Tibial artery (tissue), 4 donors: Measurements from ENCODE around the gene PRSS23.

Experiments used
- DNase-seq, 2 donors: peaks; one replicate each; pipeline ENCODE4 v3.0.0-alpha.2; 2019
- H3K27ac ChIP-seq, 2 donors: fragments of 200-600 bp; sonication (generic) in 1 of 2; 1 replicate in 1 of 2; 2 replicates in 1 of 2; pipeline ENCODE4 v1.5.1; 2018 to 2019; ENCODE audit warnings: mild to moderate bottlenecking in 1 of 2
- H3K27me3 ChIP-seq, 2 donors: fragments of 200-600 bp; sonication (generic) in 1 of 2; one replicate each; pipeline versions ENCODE4 v1.5.1 to v1.6.0; 2016 to 2019
- H3K36me3 ChIP-seq, 3 donors: fragments of 200-600 bp; sonication (generic) in 2 of 3; one replicate each; pipeline ENCODE4 v1.5.1; 2016 to 2019; ENCODE audit warnings: mild to moderate bottlenecking in 2 of 3
- H3K4me1 ChIP-seq, 4 donors: fragments of 200-600 bp; sonication (generic) in 2 of 4; 1 replicate in 3 of 4; 2 replicates in 1 of 4; pipeline ENCODE4 v1.5.1; 2016 to 2019
- H3K4me3 ChIP-seq, 2 donors: fragments of 200-600 bp; sonication (generic) in 1 of 2; 1 replicate in 1 of 2; 2 replicates in 1 of 2; pipeline ENCODE4 v1.5.1; 2018 to 2019; ENCODE audit warnings: mild to moderate bottlenecking in 2 of 2
- H3K9me3 ChIP-seq, 3 donors: fragments of 200-600 bp; sonication (generic) in 1 of 3; one replicate each; pipeline ENCODE4 v1.5.1; 2016 to 2019
- intact Hi-C: fragments of 100-400 bp; cut with DNase I; formaldehyde crosslinking; loops from one replicate; pipeline ENCODE4 v1.15.0; 2023; ENCODE audit warnings: low total_unique reads
- TF ChIP-seq, protein P1 (sequence below), 2 experiments: fragments of 200-600 bp in 1 of 2; fragments of 450-650 bp in 1 of 2; IDR thresholded peaks; one replicate each; pipeline ENCODE4 v1.5.1; 2017 to 2019; ENCODE audit warnings: antibody characterized with exemption in 2 of 2, mild to moderate bottlenecking in 1 of 2, moderate library complexity in 1 of 2

The PRSS23 gene

DNA sequence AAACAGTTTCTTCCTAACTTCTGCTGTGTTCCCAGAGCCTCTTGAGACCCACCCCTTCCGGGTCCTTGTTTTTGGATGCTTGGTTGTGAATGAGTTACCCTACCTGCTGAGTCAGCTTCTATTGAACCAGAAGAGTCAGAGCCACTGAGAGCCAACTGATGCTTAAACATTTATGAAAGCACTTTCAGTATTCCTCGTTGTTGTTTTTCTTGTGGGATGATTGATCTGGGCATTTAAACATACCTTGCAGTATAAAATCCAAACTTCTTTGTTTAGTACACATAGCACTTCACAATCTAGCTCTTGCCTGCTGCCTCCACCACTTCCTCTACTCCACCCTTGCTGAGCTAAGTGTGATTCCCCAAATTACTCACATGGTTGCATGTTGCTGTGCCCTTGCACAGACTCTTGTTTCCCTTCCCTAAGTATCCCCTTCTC is 5.5 kb downstream of the PRSS23 start:
- DNase-seq = no peak
- Histone ChIP-seq H3K36me3 (peaks cover 7 to 12% (median 12%) of the 10 kb centered on the region in 3 donors), H3K4me1 (peaks cover 0 to 88% (median 39%) of the 10 kb centered on the region in 4 donors), H3K9me3 (no peaks in the 10 kb centered on the region), H3K27ac (peak overlapping the region; percentile 87 to 92), H3K27me3 (no peaks in the 10 kb centered on the region), H3K4me3 (no peak overlapping the region)
- TF ChIP-seq, protein P1, sequence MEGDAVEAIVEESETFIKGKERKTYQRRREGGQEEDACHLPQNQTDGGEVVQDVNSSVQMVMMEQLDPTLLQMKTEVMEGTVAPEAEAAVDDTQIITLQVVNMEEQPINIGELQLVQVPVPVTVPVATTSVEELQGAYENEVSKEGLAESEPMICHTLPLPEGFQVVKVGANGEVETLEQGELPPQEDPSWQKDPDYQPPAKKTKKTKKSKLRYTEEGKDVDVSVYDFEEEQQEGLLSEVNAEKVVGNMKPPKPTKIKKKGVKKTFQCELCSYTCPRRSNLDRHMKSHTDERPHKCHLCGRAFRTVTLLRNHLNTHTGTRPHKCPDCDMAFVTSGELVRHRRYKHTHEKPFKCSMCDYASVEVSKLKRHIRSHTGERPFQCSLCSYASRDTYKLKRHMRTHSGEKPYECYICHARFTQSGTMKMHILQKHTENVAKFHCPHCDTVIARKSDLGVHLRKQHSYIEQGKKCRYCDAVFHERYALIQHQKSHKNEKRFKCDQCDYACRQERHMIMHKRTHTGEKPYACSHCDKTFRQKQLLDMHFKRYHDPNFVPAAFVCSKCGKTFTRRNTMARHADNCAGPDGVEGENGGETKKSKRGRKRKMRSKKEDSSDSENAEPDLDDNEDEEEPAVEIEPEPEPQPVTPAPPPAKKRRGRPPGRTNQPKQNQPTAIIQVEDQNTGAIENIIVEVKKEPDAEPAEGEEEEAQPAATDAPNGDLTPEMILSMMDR (IDR thresholded peaks at IDR 0.05) = no peak
- intact Hi-C loops = no loop called here

DNA sequence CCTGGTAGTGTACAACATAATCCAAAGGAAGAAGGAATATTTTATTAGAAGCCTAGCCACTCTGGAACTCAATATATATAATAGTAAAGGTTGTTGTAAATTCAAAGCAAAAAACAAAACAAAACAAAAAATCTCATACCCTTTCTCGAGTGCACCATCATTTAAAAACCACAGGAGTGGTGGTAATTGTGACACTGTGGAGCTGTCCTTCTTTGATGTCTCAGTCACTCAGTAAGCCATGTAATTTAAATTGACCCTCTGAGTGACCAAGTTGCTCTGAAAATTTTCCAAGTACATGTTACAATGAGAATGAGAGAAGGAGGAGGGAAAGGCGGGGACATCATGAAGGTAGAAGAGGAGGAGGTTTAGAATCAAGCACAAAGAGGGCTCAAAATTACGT is 6.6 kb downstream of the PRSS23 start:
- Histone ChIP-seq H3K27ac (peak overlapping the region; percentile 87 to 92), H3K27me3 (no peaks in the 10 kb centered on the region), H3K9me3 (no peaks in the 10 kb centered on the region), H3K4me3 (no peak overlapping the region), H3K4me1 (peaks cover 0 to 98% (median 41%) of the 10 kb centered on the region in 4 donors), H3K36me3 (peaks cover 7 to 12% (median 12%) of the 10 kb centered on the region in 3 donors)
- no peak for DNase-seq
- TF ChIP-seq, protein P1 (IDR thresholded peaks at IDR 0.05) = no peak
- intact Hi-C loops = no loop called here

DNA sequence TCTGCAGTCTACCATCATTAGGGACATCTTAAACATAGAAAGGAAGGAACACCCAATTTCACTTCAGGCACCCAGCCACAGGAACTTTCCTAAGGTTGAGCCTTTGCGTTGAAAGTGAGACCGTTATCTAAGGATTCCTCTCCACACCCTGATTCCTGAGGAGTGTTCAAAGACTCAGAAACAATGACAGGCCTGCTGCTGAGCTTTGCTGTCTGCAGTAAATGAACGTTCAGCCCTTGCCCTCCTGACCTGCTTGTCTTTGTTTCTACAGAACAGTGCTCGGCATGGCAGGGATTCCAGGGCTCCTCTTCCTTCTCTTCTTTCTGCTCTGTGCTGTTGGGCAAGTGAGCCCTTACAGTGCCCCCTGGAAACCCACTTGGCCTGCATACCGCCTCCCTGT is 7.0 kb downstream of the PRSS23 start:
- H3K36me3 ChIP-seq = peaks cover 7 to 12% (median 12%) of the 10 kb centered on the region in 3 donors
- TF ChIP-seq, protein P1 (IDR thresholded peaks at IDR 0.05) = no peak
- no peaks in the 10 kb centered on the region for H3K9me3 ChIP-seq
- H3K27me3 ChIP-seq = no peaks in the 10 kb centered on the region
- intact Hi-C loops = no loop called here
- peaks cover 0 to 99% (median 46%) of the 10 kb centered on the region in 4 donors for H3K4me1 ChIP-seq
- peak overlapping the region; percentile 45 to 87 for H3K27ac ChIP-seq
- no peak overlapping the region for H3K4me3 ChIP-seq
- DNase-seq = no peak

DNA sequence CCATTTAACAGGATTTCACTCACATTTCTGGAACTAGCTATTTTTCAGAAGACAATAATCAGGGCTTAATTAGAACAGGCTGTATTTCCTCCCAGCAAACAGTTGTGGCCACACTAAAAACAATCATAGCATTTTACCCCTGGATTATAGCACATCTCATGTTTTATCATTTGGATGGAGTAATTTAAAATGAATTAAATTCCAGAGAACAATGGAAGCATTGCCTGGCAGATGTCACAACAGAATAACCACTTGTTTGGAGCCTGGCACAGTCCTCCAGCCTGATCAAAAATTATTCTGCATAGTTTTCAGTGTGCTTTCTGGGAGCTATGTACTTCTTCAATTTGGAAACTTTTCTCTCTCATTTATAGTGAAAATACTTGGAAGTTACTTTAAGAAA is 9.2 kb downstream of the PRSS23 start:
- no peak for DNase-seq
- Histone ChIP-seq H3K36me3 (peaks cover 7 to 12% (median 12%) of the 10 kb centered on the region in 3 donors), H3K27me3 (no peaks in the 10 kb centered on the region), H3K4me1 (peaks cover 0 to 92% (median 48%) of the 10 kb centered on the region in 4 donors), H3K9me3 (no peaks in the 10 kb centered on the region), H3K27ac (peak overlapping the region; percentile 86 to 87), H3K4me3 (no peak overlapping the region)
- TF ChIP-seq, protein P1 (IDR thresholded peaks at IDR 0.05) = no peak
- intact Hi-C loops = no loop called here

DNA sequence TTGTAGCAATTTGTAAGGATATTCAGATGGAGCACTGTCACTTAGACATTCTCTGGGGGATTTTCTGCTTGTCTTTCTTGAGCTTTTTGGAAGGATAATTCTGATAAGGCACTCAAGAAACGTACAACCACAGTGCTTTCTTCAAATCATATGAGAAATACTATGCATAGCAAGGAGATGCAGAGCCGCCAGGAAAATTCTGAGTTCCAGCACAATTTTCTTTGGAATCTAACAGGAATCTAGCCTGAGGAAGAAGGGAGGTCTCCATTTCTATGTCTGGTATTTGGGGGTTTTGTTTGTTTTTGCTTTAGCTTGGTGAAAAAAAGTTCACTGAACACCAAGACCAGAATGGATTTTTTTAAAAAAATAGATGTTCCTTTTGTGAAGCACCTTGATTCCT is 9.9 kb downstream of the PRSS23 start:
- Histone ChIP-seq H3K36me3 (peaks cover 7 to 12% (median 12%) of the 10 kb centered on the region in 3 donors), H3K27me3 (no peaks in the 10 kb centered on the region), H3K4me3 (no peak overlapping the region), H3K27ac (peak overlapping the region; percentile 86 to 87), H3K9me3 (no peaks in the 10 kb centered on the region), H3K4me1 (peaks cover 0 to 92% (median 49%) of the 10 kb centered on the region in 4 donors)
- intact Hi-C loops = no loop called here
- no peak for DNase-seq
- TF ChIP-seq, protein P1 (IDR thresholded peaks at IDR 0.05) = no peak
